ENCODE data around the gene RNF113B.

The RNF113B gene

GRCh38 chr13:98203646-98204326 lies 26.7 kb upstream of the RNF113B start:
- no peak for DNase-seq

DNA sequence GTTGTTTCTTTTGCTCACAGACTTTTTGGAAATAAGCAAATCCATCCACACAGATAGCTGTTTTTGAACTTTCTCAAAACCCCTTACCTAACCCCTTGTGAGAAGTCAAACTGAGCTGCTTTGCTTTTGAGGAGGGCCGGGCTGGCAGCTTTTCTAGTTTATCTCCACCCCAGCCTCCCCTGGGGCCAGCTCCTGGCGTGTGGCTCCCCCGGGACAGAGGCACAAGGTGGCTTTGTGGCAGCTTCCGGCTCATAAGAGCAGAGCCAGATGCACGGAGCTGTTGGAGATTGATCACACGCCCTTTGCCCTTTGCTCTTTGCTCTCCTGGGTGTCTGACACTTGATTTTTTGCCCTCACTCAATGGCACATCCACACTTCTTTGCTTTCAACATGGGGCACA lies 24.9 kb upstream of the RNF113B start:
- no peak for DNase-seq

GRCh38 chr13:98201189-98201588 lies 24.1 kb upstream of the RNF113B start:
- DNase-seq: no peak

GRCh38 chr13:98200211-98200878 lies 23.3 kb upstream of the RNF113B start:
- no peak for DNase-seq

GRCh38 chr13:98199480-98199879 lies 22.4 kb upstream of the RNF113B start:
- DNase-seq: no peak

DNA sequence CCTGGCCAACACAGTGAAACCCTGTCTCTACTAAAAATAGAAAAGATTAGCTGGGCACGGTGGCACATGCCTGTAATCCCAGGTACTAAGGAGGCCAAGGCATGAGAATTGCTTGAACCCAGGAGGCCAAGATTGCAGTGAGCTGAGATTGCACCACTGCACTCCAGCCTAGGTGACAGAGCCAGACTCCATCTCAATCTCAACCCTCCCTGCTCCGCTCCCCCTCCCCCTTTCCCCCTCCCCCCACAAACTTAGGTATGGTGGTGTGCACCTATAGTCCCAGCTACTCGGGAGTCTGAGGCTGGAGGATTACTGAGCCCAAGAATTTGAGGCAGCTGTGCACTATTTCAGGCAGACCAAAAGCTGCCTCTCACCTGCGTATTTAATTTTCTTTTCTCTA lies 21.6 kb upstream of the RNF113B start:
- no peak for DNase-seq

DNA sequence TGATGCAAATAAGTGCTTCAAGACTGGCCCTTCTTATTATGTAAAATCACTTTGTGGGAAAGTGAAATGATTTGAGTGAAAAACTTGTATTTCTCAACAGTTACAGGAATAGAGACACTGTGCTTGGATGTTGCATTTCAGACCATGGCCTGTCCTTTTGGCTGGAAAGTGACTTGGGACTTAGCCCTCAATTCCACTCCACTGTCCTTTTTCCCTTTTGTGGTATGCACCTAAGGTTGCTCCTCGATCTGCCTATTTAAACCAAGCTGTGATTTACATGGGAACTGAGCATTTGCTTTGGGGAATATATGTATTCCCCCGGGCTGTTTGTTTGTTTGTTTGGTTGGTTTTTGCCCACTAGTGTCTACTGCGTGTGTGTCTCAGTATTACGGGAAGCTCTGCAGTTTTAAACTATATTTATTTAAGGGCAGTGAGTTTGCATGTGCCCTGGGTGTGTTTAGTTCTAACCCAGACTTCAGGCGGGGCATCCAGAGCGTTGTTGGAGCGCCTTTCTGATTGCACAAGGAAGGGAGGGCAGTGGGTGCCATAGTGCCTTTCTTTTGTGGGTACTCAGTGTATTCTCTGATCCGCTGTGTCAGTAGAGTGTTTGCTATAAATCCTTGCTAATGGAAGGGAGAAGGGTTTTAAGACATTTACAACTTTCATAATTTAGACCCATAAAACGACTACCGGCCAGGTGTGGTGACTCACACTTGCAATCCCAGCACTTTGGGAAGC lies 18.2 kb upstream of the RNF113B start:
- DNase-seq: no peak

GRCh38 chr13:98192008-98192407 lies 14.9 kb upstream of the RNF113B start:
- DNase-seq: no peak

DNA sequence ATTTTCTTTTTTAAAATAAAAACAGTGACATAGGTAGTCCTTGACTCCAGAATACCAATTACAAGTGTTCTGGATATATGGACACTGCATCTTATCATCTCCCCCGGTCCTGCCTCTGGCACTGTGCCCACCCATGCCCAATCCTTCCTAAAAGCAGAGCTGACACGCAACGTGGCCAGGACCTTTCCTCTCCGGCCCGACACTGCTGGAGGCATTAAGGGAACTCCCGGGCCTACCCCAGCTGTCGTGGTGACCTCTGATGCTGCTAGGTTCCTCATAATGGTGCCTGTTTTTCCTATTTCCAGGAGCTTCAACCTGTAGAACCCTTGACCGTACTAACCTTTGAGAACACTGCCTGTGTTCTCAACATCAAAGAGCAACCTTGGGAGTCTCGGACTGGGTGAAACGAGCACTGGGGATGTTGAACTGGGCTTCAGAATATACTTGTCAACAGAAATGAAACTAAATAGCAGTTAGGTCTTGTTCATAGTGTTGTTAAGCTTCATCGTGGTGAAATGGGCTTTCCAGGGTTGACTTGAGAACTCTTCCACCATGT lies 13.9 kb upstream of the RNF113B start:
- no peak for DNase-seq

DNA sequence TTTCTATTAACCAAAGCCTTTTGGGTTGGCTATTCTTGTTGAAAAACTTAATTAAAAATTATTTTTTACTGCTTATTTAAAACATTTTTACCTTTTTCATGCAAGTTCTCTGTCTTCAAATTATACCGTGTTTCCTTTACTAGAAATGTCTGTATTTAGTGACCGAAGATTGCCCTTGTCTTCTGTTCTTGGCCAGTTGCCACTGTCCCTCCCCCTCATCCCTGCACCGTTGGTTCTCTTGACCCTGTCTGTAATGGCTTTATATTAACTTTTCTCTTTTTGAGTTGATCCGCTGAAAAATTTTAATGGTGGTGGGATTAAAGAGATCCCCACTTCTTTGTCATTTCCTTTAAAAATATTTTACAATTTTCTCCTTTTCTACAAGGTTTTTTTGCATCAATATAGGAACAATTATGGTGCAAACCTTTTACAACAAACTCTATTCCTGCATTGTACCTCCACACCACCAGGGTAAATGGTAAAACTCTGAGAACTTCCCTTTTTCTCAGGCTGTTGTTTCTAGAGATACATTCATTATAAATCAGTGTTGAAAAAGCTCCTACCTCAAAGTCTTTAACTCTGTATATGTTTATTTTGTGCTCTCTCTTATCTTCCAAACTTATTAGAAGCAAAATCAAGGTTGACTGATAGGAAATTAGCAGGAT lies 12.9 kb upstream of the RNF113B start:
- no peak for DNase-seq

DNA sequence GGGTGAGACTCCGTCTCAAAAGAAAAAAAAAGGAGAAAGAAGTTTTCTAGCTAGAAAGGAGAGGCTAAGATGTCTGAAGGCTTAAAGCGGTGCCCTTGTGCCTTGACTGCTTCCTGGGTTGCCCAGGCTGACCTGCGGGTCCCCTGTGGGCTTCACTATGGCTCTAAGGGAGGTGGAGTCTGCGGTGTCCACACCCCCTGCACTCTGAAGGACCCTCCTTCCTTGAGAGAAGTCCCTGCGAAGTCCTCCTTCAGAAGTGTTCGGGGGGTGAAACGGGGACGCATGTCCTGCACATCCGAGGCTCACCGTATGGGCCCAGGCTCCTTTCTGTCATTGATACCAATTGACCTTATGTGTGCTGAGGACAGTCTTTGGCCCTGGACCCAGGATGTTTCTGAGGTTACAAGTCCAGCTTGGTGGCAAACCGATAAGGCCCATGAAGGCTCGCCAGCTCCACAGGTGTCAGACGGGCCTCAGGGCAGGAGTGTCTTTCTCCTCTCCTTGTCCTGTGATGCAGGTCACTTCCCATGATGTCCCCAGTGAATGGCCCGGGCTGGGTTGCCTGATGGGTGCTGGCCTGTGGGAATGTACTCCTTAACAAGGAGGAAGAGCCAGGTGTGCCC lies 11.6 kb upstream of the RNF113B start:
- no peak for DNase-seq

DNA sequence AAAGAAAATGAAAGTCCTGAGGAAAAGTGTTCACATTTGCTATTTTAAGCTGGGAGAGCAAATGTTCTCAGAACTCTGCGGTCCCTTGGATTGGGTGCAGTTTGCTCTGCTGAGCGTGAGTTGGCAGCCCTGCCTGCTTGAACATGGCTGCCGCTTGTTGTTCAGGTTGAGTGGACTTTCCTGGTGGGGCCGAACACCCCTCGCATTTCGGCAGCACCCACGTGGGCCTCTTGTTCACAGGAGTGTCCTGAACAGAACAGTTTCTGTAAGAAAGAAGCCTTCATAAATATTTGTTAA lies 10.8 kb upstream of the RNF113B start:
- no peak for DNase-seq

- no peak for DNase-seq
These were observed 10.3 kb upstream of the RNF113B start for GRCh38 chr13:98187155-98187964.

- DNase-seq: no peak
These were observed 7.7 kb upstream of the RNF113B start for GRCh38 chr13:98184792-98185191.

DNA sequence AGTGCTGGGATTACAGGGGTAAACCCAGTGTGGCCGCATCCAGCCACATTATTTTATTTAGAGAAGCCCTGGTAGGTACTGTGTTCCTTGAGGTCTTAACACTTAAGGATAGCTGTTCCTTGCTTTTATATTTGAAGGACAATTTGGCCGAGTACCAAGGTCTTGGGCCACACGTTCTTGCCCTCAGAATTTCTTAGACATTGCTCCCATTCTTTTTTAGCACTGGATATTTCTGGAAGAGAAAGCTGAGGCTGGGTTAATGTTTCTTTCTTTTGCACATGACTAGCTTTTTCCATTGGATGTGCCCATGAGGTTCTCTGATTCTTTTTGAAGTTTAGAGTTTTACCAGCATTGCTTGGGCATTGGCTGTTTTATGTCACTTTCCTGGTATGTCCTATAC lies 5.5 kb upstream of the RNF113B start:
- DNase-seq: no peak

DNA sequence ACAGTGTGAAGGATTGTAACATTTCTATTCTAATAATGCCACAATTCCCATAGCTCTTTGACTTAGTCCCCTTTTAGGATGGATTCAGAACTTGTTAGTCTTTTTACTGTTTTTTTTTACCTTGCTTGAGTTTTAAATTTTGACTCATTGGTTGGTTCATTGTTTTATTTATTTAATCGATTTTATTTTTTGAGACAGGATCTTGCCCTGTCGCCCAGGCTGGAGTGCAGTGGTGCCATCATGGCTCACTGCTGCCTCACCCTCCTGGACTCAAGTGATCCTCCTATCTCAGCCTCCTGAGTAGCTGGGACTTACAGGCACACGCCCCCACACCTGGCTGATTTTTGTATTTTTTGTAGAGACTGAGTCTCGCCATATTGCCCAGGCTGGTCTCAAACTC lies 5.1 kb upstream of the RNF113B start:
- DNase-seq: no peak

DNA sequence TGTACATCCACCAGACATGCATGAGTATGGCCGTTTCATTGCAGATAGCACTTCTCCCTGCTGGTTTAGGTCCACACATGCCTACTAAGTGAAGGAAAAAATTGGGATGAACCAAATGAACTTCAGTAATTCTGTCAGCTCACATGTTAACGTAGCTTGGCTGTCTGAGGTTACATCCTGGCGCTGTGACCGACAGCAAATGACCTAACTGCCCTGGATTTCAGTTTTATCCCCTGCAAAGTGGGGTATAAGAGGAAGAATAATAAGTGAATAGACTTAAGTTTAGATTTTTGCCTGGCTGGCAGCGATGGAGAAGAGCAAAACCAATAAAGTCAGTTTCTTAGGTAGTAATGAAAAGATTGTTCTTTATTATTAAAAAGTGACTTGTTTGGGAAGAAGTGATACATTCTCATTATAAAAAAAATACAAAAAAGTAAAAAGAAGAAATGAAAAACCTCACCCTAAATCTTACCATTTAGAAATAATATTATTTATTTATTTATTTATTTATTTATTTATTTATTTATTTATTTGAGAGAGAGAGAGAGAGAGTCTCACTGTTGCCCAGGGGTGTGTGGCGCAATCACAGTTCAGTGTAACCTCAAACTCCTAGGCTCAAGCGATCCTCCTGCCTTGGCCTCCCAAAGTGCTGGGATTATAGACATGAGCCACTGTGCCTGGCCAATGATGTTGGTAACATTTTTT lies 4.2 kb upstream of the RNF113B start:
- DNase-seq: no peak

- no peak for DNase-seq
These were observed 3.0 kb upstream of the RNF113B start for GRCh38 chr13:98180092-98180491.

DNA sequence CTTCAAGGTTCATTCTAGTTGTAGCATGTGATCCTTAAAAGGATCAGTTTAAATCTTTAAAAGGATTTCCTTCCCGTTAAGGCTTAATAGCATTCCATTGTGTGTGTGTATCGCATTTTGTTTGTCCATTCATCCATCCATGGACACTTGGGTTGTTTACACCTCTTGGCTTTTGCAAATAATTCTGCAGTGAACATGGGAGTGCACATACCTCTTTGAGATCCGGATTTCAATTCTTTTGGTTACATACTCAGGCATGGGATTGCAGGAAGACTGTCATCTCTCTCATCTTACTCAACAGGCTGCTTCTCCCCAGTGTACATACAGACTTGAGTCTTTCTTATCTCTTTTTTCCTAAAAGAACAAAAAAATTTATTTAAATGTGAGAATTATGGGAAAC lies 1.2 kb downstream of the RNF113B start:
- DNase-seq: no peak

DNA sequence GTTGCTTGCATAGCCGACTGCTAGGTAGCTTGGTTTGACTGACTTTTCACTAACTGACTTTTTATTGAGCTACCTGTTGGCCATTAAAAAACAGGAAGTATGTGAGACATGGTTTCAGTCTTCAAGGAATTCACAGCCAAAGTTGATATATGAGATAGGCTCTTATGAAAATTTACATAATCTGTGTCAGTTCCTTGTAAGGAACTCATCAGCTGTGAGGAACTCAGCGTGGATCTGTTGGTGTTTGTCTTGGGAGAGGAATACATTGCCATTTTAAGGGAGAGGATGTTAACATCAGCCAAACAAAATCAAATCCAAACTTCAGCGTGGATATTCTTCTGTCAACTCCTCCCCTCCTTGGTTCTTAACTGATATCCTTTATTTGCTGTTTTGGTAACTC lies 2.0 kb downstream of the RNF113B start:
- no peak for DNase-seq

- DNase-seq: no peak
These were observed 2.8 kb downstream of the RNF113B start for GRCh38 chr13:98174307-98174706.

Data from stimulated activated CD4-positive, alpha-beta T cell treated with anti-CD3 and anti-CD28 coated beads, Interleukin-4, amount 100 ng/mL, for 4 hours (primary cell).